Stimulated activated effector memory CD8-positive, alpha-beta T cell treated with anti-CD3 and anti-CD28 coated beads, Interleukin-12 subunit alpha, Interleukin-12 subunit beta, amount 100 ng/mL, for 72 hours (primary cell): Measurements from ENCODE around the gene AMZ2.
A peak's percentile ranks its signal among the peaks of the same experiment; 100 is the strongest.
"Not testable (repeated sequence)": the region's sequence is repeated elsewhere in the genome, so short reads cannot be mapped to it uniquely, and the experiment has no call there.

Experiments used
- ATAC-seq: fragments of 150-1000 bp; cut with Tn5 transposase; 2 replicates; pipeline ENCODE4 v1.10.0; 2021
- DNase-seq, 2 donors: peaks; one replicate each; pipeline ENCODE4 v3.0.0; 2021 to 2022; ENCODE audit warnings: low spot score in 2 of 2
- H3K27ac Mint-ChIP-seq: one replicate; pipeline ENCODE4 v1.8.0; 2022; ENCODE audit warnings: mild to moderate bottlenecking, mixed read lengths
- H3K36me3 Mint-ChIP-seq: one replicate; pipeline ENCODE4 v1.8.0; 2022; ENCODE audit warnings: mild to moderate bottlenecking, mixed read lengths
- H3K4me1 Mint-ChIP-seq: one replicate; pipeline ENCODE4 v1.8.0; 2022; ENCODE audit warnings: mixed read lengths
- H3K4me3 Mint-ChIP-seq: one replicate; pipeline ENCODE4 v1.8.0; 2022; ENCODE audit warnings: mild to moderate bottlenecking, mixed read lengths
- H3K9me3 Mint-ChIP-seq: one replicate; pipeline ENCODE4 v1.8.0; 2022; ENCODE audit warnings: mixed read lengths

The AMZ2 gene

DNA sequence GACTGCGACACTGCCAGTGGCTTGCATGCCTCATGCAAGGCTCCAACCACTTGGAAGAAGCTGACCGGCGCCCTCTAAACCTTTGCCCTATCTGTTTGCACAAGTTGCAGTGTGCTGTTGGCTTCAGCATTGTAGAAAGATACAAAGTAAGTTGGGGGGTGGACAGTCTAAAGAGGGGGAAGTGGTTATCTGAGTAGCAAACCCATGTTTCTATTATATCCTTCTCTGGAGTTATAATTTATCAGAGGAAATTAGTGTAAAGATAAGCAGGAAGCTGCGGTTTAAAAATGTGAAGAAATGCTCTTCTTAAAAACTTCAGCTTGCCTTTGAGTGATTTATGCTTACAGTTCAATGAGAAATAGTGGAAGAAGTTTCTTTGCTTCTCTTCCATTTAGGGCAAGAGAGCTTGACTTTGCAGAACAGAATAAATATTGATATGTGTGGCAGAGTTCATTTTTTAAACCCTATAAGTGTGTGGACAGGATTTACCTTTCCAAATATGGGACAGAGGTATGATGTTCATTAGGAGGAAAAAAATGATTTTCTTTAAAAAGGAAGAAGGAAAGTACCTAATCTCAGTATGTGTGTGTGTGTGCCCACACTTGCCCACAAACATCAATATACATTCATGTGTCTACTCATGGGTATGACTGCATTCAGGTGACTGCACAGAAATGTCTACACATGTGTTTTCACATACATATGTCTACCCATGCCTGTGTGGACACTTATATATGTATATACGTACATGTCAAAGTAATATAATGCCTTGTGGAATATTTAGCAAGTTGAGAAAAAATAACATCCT, 8.1 kb downstream of the AMZ2 start:
- Mint-ChIP-seq H3K27ac (peak overlapping the region; percentile 92), H3K4me3 (peak overlapping the region; percentile 62), H3K4me1 (peaks cover 75% of the 10 kb centered on the region), H3K36me3 (peaks cover 71% of the 10 kb centered on the region), H3K9me3 (no peaks in the 10 kb centered on the region)
- no peak for DNase-seq
- ATAC-seq: peak; percentile 86

DNA sequence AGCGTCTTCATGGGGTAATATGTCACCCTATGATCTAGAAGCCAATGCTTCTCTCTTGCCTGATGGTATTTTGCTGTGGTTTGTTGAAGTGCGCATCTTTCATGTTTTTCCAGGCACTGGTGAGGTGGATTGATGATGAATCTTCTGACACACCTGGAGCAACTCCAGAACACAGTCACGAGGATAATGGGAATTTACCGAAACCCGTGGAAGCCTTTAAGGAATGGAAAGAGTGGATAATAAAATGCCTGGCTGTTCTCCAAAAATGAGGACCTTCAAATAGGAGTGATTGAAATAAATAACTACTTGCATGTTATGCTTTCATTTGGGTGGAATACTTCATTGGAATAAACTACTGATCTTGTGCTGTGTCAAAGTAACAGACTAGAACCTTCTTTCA, 8.9 kb downstream of the AMZ2 start:
- ATAC-seq, H3K9me3 Mint-ChIP-seq, DNase-seq: not testable (repeated sequence)
- Mint-ChIP-seq H3K27ac (peak overlapping the region; percentile 92), H3K36me3 (peaks cover 63% of the 10 kb centered on the region), H3K4me3 (peak overlapping the region; percentile 62), H3K4me1 (peaks cover 79% of the 10 kb centered on the region)

DNA sequence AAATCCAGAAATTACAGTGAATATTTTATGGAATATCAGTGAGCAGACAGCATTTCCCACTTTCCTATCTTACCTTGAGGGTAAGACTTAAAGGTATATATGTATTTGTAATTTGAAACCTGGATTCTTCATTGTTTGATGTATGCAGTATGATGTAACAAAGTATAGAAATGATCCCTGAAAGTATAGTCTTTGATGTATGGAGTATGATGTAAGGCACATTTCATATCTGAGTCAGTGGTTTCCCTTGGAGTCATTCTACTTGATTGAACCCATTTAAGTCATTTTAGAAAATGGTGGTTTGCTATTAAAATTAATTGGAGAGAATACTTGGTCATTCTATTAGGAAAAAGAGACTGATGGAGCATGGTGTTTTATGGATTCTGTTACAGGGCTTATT, 10.1 kb downstream of the AMZ2 start:
- Mint-ChIP-seq H3K36me3 (peaks cover 51% of the 10 kb centered on the region), H3K4me3 (peak overlapping the region; percentile 20), H3K4me1 (peaks cover 83% of the 10 kb centered on the region), H3K27ac (peak overlapping the region; percentile 92), H3K9me3 (no peaks in the 10 kb centered on the region)
- DNase-seq: no peak
- peak; percentile 33 for ATAC-seq

DNA sequence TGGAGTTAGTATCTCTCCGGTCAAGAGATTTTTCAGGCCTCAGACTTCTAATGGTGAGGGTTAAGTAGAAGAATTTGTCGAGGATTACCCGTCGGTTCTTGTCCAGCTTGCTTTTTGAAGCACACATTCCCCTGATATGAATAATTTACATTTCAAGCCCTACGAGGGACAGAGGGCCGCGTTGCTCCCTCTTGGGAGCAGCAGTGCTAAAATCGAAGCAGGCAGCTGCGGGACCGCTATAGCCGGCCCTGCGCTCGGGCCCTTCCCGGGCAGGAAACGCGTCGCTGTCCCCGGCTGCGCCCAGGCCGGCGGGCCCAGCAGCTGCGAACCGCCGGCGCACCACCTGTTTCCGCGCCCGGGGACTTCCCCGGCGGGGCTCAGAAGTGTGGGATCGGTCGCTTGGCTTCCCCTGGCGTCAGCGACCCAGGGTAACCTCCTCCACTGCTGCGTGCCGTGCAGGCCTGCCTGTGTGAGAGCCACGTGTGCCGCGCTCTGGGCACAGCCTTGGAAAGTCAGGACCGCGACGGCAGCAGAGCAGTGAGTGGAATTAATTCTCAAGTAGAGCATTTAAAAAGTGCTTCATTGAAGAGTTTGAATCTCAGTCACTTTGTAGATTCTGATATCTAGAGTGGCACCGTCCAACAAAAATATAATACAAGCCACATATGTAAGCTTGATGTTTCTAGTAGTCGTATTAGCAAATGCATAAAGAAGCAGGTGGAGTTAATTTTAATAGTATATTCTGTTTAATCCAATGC, 11.2 kb downstream of the AMZ2 start:
- H3K36me3 Mint-ChIP-seq: peaks cover 40% of the 10 kb centered on the region
- DNase-seq: peak; percentile 60 to 81
- H3K4me1 Mint-ChIP-seq: peaks cover 78% of the 10 kb centered on the region
- not testable (repeated sequence) for H3K9me3 Mint-ChIP-seq
- peak; percentile 91 for ATAC-seq
- peak overlapping the region; percentile 89 for H3K27ac Mint-ChIP-seq
- peak overlapping the region; percentile 62 for H3K4me3 Mint-ChIP-seq

DNA sequence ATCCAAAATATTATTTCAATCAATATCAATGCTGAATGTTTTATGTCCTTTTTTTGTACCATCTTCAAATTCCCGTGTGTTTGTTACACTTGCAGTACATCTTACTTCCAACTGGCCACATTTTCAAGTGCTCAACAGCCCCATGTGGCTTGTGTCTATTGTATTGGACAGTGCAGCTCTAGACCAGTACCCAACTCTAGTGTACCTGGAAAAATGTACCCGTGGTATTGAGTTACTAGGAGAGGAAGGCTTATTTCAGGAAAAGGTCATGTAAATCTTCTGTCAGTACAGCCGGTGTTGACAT, 11.8 kb downstream of the AMZ2 start:
- H3K4me3 Mint-ChIP-seq: peak overlapping the region; percentile 62
- not testable (repeated sequence) for ATAC-seq, H3K9me3 Mint-ChIP-seq, DNase-seq
- H3K27ac Mint-ChIP-seq: peak overlapping the region; percentile 89
- peaks cover 73% of the 10 kb centered on the region for H3K4me1 Mint-ChIP-seq
- peaks cover 34% of the 10 kb centered on the region for H3K36me3 Mint-ChIP-seq

DNA sequence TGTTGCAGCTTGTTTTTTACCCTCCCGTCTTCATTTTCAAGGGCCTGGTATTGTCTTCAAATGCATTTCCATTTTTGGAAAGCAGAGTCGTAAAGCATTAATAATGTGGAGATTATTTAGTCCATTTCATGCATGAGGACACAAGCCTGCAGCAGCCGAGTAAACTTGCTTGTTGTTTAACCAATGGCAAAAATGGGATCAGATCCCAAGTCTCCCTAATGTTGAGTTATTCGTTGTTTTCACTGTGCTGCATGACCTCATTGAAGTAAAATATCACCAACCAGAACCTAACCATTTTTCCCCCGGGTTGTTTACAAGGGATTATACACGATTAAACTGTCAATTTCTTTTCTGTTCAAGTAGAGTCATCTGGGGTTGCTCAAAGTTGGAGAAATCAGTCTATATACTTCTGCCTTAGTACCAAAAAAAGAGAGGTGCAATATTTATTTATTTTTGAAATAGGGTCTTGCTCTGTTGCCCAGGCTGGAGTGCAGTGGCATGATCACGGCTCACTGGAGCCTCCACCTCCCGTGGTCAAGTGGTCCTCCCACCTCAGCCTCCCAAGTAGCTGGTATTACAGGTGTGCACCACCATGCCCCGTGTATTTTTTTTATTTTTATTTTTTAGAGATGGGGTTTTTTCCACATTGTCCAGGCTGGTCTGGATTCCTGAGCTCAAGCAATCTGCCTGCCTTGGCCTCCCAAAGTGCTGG, 12.4 kb downstream of the AMZ2 start:
- H3K9me3 Mint-ChIP-seq: no peaks in the 10 kb centered on the region
- ATAC-seq: no peak
- no peak for DNase-seq
- H3K4me3 Mint-ChIP-seq: peak overlapping the region; percentile 62
- H3K27ac Mint-ChIP-seq: peak overlapping the region; percentile 89
- peaks cover 30% of the 10 kb centered on the region for H3K36me3 Mint-ChIP-seq
- H3K4me1 Mint-ChIP-seq: peaks cover 67% of the 10 kb centered on the region

DNA sequence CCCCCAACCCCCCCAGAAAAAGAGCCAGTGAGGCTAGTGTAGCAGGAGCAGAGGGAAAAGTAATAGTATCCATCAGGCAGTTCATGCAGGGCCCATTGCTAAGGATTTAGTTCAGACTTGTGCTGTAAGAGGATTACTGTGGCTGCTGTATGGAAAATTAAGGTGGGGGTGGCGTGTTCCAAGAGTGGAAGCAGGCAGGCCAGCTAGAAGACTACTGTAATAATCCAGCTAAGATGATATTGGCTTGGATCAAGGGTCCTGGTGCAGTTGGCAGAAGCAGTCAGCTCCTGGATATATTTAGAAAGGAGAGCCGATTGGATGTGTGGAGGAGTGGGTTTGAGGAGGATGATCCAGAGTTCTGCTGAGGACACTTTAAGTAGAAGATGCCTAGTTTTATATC, 14.6 kb downstream of the AMZ2 start:
- H3K4me1 Mint-ChIP-seq: peaks cover 57% of the 10 kb centered on the region
- not testable (repeated sequence) for H3K4me3 Mint-ChIP-seq, H3K9me3 Mint-ChIP-seq, DNase-seq, H3K27ac Mint-ChIP-seq, ATAC-seq
- peaks cover 11% of the 10 kb centered on the region for H3K36me3 Mint-ChIP-seq

DNA sequence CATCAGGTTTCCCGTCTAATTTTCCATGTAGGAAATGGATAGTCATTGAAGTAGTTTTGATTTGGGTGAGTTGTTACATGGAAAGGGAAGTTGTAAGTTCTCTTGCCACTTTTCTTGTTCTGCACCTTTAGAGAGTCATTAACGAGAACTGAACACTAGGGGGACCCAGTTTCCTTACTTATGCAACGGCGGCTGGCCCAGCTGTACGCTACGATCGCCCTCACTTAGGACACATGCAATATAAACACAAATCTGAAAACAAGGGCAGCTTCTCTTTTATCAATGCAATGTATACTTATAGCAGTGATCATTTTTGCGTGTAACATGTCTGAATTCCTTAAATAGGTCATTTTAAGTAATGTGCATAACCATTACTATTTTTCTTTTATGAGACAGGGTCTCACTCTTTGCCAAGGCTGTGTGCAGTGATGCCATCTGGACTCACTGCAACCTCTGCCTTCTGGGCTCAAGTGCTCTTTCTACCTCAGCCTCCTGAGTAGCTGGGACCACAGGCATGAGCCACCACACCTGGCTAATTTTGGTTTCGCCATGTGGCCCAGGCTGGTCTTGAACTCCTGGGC, 15.3 kb downstream of the AMZ2 start:
- not testable (repeated sequence) for H3K4me3 Mint-ChIP-seq, H3K9me3 Mint-ChIP-seq, DNase-seq, H3K27ac Mint-ChIP-seq
- Mint-ChIP-seq H3K36me3 (peaks cover 11% of the 10 kb centered on the region), H3K4me1 (peaks cover 53% of the 10 kb centered on the region)
- peak; percentile 61 for ATAC-seq

DNA sequence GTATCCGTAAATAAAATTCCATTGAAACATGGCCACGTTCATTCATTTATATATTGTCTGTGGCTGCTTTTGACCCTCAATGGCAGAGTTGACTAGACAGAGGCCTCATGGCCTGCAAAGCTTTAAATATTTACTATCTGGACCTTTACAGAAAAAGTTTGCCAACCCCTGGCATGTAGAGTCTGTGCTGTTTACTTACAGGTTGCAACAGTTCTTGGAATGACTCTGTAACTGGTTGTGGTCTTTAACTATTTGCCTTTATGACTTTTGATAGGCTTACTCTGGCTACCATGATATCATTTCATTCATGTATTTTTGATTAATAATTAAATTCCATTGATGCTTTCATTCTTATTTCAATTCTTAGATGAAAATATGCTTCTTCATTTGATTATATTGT, 18.0 kb downstream of the AMZ2 start:
- peak; percentile 66 for ATAC-seq
- not testable (repeated sequence) for H3K9me3 Mint-ChIP-seq, DNase-seq, H3K4me3 Mint-ChIP-seq
- Mint-ChIP-seq H3K36me3 (peaks cover 34% of the 10 kb centered on the region), H3K27ac (peak overlapping the region; percentile 40), H3K4me1 (peaks cover 35% of the 10 kb centered on the region)

DNA sequence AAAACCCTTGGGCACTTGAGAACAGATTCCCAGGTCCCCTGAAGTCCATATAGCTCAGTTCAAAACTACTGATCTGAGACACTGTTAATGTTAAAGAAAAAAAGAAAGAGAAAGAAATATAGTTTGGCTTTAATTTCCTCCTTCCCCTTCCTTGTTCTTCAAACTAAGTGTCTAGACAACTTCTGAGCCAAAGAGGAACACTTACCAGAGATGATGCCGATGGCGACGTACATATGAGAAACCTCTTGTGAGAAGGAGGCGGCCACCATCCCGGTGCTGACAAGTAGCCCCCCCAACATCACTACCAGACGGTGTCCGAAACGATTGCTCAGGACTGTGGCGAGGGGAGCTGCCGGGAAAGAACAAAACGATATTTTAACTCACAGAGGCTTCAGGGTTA, 25.9 kb downstream of the AMZ2 start:
- DNase-seq (no peak), ATAC-seq (no peak)
- peaks cover 75% of the 10 kb centered on the region for H3K36me3 Mint-ChIP-seq
- peak overlapping the region; percentile 52 for H3K27ac Mint-ChIP-seq
- no peaks in the 10 kb centered on the region for H3K9me3 Mint-ChIP-seq
- no peak overlapping the region for H3K4me3 Mint-ChIP-seq
- H3K4me1 Mint-ChIP-seq: no peaks in the 10 kb centered on the region

DNA sequence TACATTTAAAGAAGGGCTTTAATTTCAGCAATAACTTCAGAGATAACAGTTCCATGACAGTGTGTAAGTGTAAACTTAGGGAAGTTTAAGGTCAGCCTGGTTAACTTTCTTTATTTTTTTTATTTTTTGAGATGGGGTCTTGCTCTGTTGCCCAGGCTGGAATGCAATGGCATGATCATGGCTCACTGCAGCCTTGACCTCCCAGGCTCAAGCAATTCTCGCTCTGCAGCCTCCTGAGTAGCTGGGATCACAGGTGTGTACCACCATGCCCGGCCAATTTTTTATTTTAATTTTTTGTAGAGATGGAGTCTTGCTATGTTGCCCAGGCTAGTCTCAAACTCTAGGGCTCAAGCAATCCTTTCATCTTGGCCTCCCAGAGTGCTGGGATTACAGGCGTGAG, 28.5 kb downstream of the AMZ2 start:
- H3K4me3 Mint-ChIP-seq, H3K9me3 Mint-ChIP-seq, ATAC-seq, DNase-seq, H3K4me1 Mint-ChIP-seq, H3K27ac Mint-ChIP-seq: not testable (repeated sequence)
- H3K36me3 Mint-ChIP-seq: peaks cover 64% of the 10 kb centered on the region

DNA sequence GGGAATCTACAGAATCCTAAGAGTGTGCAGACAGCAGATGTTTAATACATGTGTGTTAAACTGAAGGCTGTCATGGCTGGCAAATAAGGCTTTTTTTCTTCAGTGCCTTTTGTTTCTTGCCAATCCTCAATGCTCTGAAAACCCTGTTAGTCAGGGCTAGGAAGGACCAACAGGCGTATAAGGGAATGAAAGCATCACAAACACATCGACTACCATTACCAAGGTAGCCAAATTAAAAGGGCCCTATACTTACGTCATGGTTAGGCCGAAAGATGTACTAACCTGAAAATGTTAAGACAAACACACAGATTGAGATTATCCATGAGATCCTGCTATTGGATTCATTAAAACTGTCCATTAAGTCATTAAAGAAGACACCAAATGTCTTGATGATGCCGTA, 30.0 kb downstream of the AMZ2 start:
- H3K4me3 Mint-ChIP-seq: no peak overlapping the region
- ATAC-seq (no peak), DNase-seq (no peak)
- no peak overlapping the region for H3K27ac Mint-ChIP-seq
- H3K9me3 Mint-ChIP-seq: no peaks in the 10 kb centered on the region
- peaks cover 6% of the 10 kb centered on the region for H3K4me1 Mint-ChIP-seq
- peaks cover 63% of the 10 kb centered on the region for H3K36me3 Mint-ChIP-seq

DNA sequence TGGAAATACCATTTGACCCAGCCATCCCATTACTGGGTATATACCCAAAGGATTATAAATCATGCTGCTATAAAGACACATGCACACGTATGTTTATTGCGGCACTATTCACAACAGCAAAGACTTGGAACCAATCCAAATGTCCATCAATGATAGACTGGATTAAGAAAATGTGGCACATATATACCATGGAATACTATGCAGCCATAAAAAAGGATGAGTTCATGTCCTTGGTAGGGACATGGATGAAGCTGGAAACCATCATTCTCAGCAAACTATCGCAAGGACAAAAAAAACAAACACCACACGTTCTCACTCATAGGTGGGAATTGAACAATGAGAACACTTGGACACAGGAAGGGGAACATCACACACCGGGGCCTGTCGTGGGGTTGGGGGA, 34.1 kb downstream of the AMZ2 start:
- not testable (repeated sequence) for H3K9me3 Mint-ChIP-seq, H3K4me3 Mint-ChIP-seq, ATAC-seq, DNase-seq, H3K4me1 Mint-ChIP-seq
- Mint-ChIP-seq H3K27ac (peak overlapping the region; percentile 17), H3K36me3 (peaks cover 38% of the 10 kb centered on the region)

DNA sequence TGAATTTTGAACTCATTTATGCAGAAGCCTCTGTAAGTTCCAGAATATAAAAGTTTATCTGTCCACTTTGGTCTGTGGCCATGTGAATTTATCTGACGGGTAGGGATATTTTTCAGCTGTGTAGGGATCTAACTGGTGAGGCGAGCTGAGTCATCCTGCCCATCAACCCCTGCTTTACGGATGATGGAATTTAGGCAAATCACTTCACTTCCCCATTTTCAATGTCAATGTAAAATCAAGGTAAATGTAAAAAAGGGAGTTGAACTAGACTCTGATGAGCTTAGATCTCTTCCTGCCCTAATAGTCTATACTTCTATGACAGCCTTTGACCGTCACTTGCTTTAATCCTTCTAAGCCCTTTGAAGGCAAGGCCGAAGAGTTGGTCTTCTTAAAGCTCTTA, 40.5 kb downstream of the AMZ2 start:
- H3K27ac Mint-ChIP-seq: peak overlapping the region; percentile 87
- DNase-seq: no peak
- peaks cover 44% of the 10 kb centered on the region for H3K4me1 Mint-ChIP-seq
- H3K4me3 Mint-ChIP-seq: peak overlapping the region; percentile 97
- peaks cover 7% of the 10 kb centered on the region for H3K36me3 Mint-ChIP-seq
- no peaks in the 10 kb centered on the region for H3K9me3 Mint-ChIP-seq
- no peak for ATAC-seq

DNA sequence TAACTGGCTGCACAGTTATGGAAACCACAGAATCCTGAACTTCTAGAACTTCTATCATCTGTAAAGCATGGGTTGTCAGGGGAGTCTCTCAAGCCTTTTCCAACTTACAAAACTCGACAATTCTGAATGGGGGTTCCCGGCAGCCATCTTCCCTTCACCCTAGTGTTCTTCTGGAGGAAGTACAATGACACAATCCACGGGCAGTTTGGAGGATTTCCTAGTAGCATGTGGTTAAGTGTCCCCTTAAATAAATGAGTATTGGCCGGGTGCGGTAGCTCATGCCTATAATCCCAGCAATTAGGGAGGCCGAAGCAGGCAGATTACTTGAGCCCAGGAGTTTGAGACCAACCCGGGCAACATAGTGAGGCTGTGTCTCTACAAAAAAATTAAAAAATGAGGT, 41.0 kb downstream of the AMZ2 start:
- Mint-ChIP-seq H3K36me3 (peaks cover 7% of the 10 kb centered on the region), H3K4me1 (peaks cover 44% of the 10 kb centered on the region), H3K4me3 (peak overlapping the region; percentile 97), H3K9me3 (no peaks in the 10 kb centered on the region), H3K27ac (peak overlapping the region; percentile 87)
- DNase-seq: no peak
- ATAC-seq: no peak
